GM08714 (cell line): ENCODE results near the gene USP22.

Experiments
- H3K4me3 ChIP-seq: fragments of 200-500 bp; sonication (Bioruptor generic); 2 replicates; pipeline ENCODE4 v1.5.1; 2014; ENCODE audit warnings: mild to moderate bottlenecking, low read length, inconsistent platforms
- ZNF274 ChIP-seq: IDR thresholded peaks from 2 replicates; pipeline ENCODE4 v1.6.1; 2012; ENCODE audit warnings: mild to moderate bottlenecking, low read depth, low read length

USP22 gene

GRCh38 chr17:20995873-20996723 lies 46.7 kb downstream of the USP22 start:
- no peak overlapping the region for H3K4me3 ChIP-seq
- TF ChIP-seq ZNF274 = no peak

- H3K4me3 ChIP-seq = no peak overlapping the region
- no peak for TF ChIP-seq ZNF274
Measured at GRCh38 chr17:20995164-20995872, 47.5 kb downstream of the USP22 start.

GRCh38 chr17:20994779-20995149 lies 48.0 kb downstream of the USP22 start:
- TF ChIP-seq ZNF274 = no peak
- no peak overlapping the region for H3K4me3 ChIP-seq

- no peak for TF ChIP-seq ZNF274
- no peak overlapping the region for H3K4me3 ChIP-seq
Measured at GRCh38 chr17:20993863-20994778, 48.7 kb downstream of the USP22 start.

- no peak for TF ChIP-seq ZNF274
- no peak overlapping the region for H3K4me3 ChIP-seq
Measured at GRCh38 chr17:20992987-20993862, 49.6 kb downstream of the USP22 start.

DNA sequence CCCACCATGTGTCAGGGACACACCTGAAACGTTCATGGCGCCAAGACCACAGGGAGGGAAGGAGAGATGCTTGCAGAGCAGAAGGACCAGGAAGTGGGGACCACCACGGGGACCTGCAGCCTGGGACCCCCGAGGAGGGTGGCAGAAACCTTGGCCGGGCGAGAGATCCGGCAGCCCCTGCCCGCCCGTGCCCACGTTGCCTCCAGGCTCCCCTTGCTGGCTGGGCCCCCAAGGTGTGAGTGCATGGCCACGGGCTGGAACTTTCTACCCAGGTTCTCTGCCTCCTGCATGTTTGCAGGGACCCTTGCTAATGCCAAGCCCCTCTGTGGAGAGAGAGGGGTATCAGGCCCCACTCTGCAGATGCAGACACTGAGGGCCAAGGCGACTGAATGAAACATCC lies 50.4 kb downstream of the USP22 start:
- no peak for TF ChIP-seq ZNF274
- no peak overlapping the region for H3K4me3 ChIP-seq

DNA sequence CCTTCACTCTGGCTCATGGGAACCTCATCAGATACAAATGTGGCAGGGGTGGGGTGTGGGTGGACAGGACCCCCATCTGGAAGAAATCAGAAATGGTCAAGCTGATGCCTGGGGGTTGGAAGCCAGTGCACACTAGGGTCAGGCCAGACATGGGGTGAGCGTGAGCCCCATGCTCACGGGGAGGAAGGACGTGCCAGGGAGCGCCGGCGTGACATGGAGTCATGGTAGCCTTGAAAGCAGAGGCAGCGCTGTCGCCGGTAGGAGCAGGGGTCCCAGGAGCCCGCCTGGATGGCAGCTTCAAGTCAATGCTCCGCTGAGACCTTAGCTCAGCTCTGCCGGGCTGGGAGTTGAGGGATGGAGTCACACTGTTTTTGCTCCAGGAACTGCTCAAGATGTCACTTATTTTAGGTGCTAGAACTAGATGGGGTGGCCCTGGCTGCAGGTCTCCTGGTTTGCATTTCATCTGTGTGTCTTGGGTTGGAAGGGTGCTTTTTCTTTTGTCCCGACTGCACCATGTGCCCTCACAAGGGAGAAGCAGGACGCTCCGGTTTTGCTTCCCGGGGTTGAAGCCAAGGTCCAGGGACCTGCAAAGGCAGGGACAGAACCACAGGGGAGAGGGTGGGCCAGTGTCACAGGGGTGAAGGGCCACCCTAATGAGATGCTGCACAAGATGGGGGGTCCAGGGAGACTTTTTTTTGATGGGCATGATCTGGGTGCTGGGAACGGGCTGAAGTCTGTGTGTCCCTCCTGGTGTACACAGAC lies 51.4 kb downstream of the USP22 start:
- H3K4me3 ChIP-seq = no peak overlapping the region
- no peak for TF ChIP-seq ZNF274

- H3K4me3 ChIP-seq = no peak overlapping the region
- no peak for TF ChIP-seq ZNF274
Measured at GRCh38 chr17:20989991-20990855, 52.6 kb downstream of the USP22 start.

DNA sequence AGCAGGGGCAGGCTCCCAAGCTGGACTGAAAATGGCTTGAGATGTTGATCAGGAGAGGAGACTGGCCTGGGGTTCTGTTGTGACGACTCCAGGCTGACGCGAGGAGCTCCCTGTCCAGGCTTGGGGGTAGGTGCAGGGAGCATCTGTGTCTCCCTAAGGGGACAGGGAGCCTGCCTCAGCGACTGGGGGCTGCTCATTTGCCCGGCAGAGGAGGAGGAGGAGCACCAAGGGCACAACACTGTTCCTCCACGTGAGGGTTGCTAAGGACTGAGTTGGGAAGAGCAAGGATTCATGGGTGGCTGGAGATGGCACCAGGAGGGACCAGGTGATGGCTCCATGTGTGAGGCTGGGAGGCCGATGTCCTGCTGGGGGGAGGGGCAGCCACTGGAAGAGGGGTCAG lies 53.3 kb downstream of the USP22 start:
- no peak overlapping the region for H3K4me3 ChIP-seq
- no peak for TF ChIP-seq ZNF274

DNA sequence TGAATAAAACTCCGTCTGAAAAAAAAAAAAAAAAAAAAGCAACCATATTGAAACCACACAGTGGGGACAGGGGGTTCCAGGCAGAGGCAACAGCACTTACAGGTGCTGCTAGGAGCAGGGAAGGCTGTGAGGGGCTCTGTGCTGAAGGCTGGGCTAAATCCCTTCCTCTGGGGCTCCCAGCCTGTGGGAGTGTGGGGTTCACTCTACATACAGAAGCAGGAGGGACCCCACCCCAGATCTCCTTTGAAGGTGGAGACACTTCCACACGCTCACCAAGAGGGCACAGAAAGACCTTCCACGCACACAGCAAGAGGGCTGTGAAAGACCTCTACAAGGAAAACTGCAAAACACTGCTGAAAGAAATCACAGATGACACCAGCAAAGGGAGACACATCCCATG lies 53.9 kb downstream of the USP22 start:
- no peak overlapping the region for H3K4me3 ChIP-seq
- no peak for TF ChIP-seq ZNF274

- H3K4me3 ChIP-seq = no peak overlapping the region
- no peak for TF ChIP-seq ZNF274
Measured at GRCh38 chr17:20988001-20988636, 54.7 kb downstream of the USP22 start.
